ENCODE results near the gene FBXL13.

DNA sequence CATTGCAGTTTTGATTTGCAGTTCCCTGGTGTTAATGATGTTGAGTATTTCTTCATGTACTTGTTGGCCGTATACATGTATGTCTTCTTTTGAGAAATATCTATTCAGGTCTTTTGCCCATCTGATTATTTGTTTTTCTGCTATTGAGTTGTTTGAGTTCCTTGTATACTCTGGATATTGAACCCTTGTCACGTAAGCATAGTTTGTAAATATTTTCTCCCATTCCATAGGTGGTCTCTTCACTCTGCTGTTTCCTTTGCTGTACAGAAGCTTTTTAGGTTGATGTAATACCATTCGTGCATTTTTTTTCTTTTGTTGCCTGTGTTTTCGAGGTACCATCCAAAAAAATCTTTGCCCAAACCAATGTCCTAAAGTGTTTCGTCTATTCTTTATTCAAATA is 205.4 kb downstream of the FBXL13 start:
- TF ChIP-seq, protein P1, sequence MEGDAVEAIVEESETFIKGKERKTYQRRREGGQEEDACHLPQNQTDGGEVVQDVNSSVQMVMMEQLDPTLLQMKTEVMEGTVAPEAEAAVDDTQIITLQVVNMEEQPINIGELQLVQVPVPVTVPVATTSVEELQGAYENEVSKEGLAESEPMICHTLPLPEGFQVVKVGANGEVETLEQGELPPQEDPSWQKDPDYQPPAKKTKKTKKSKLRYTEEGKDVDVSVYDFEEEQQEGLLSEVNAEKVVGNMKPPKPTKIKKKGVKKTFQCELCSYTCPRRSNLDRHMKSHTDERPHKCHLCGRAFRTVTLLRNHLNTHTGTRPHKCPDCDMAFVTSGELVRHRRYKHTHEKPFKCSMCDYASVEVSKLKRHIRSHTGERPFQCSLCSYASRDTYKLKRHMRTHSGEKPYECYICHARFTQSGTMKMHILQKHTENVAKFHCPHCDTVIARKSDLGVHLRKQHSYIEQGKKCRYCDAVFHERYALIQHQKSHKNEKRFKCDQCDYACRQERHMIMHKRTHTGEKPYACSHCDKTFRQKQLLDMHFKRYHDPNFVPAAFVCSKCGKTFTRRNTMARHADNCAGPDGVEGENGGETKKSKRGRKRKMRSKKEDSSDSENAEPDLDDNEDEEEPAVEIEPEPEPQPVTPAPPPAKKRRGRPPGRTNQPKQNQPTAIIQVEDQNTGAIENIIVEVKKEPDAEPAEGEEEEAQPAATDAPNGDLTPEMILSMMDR (IDR thresholded peaks at IDR 0.05; ENCODE audit: low read length): no peak
- no peak for TF ChIP-seq EZH2 (IDR thresholded peaks at IDR 0.05; ENCODE audit: borderline replicate concordance, low read length)
